IPS-18a (cell line): ENCODE results near the gene GALNT10.

Source experiments
- H3K27ac ChIP-seq: one replicate; pipeline ENCODE4 v1.5.1; 2013; ENCODE audit warnings: low read length
- H3K27me3 ChIP-seq: one replicate; pipeline ENCODE4 v1.6.1; 2013; ENCODE audit warnings: mild to moderate bottlenecking, low read length; ENCODE audit not compliant: control insufficient read depth, insufficient read depth
- H3K36me3 ChIP-seq: one replicate; pipeline ENCODE4 v1.6.1; 2013; ENCODE audit warnings: low read depth, low read length; ENCODE audit not compliant: control insufficient read depth
- H3K4me1 ChIP-seq: one replicate; pipeline ENCODE4 v1.6.1; 2013; ENCODE audit warnings: low read depth, low read length; ENCODE audit not compliant: control insufficient read depth
- H3K4me3 ChIP-seq: one replicate; pipeline ENCODE4 v1.5.1; 2013; ENCODE audit warnings: low read length
- H3K9ac ChIP-seq: one replicate; pipeline ENCODE4 v1.6.1; 2013; ENCODE audit warnings: mild to moderate bottlenecking, low read length, moderate library complexity
- H3K9me3 ChIP-seq: one replicate; pipeline ENCODE4 v1.6.1; 2013; ENCODE audit warnings: low read depth, low read length; ENCODE audit not compliant: control insufficient read depth

GALNT10 gene

DNA sequence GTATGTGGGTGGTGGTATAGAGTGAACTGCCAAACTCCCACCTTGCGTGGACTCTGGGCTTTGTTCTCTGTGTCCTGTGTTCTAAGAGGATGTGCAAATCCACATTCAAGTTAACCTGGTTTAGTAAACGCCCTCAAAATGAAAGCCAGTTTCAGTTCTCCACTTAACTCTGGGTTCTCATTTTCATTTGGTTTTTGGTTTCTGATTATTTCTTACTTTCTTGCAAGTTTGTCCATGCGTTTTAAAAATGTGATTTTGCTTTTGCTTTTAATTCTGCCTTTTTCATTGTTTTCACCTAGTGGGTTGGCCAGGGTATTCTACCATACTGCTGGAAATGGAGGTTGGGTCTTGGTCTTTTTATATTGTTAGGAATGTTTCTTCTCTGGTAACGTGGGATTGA is 38.2 kb downstream of the GALNT10 start:
- Histone ChIP-seq H3K27me3 (no peaks in the 10 kb centered on the region), H3K4me3 (no peak overlapping the region), H3K9me3 (no peaks in the 10 kb centered on the region), H3K27ac (no peak overlapping the region), H3K4me1 (no peaks in the 10 kb centered on the region), H3K9ac (no peak overlapping the region), H3K36me3 (no peaks in the 10 kb centered on the region)

DNA sequence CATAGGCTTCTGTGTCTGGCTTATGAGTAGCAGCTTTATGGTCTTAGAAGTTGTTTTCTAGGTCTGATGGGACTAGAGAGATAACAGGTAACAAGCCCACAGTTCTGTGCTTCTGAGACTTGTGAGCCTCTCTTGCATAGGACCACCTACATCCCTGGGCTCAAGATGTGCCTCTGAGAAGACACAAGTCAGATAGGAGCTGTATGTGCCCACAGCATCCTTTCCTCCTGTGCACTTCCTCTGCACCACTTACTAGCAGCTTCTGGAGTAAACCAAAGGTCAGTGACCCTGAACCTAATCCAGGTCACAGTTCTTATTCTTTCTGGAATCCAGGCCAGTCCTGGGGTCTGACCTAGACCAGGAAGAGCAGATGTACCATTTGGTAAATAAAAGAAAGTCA is 40.0 kb downstream of the GALNT10 start:
- H3K27me3 ChIP-seq: no peaks in the 10 kb centered on the region
- no peak overlapping the region for H3K9ac ChIP-seq
- H3K36me3 ChIP-seq: no peaks in the 10 kb centered on the region
- H3K4me1 ChIP-seq: no peaks in the 10 kb centered on the region
- H3K9me3 ChIP-seq: no peaks in the 10 kb centered on the region
- H3K27ac ChIP-seq: no peak overlapping the region
- H3K4me3 ChIP-seq: no peak overlapping the region

DNA sequence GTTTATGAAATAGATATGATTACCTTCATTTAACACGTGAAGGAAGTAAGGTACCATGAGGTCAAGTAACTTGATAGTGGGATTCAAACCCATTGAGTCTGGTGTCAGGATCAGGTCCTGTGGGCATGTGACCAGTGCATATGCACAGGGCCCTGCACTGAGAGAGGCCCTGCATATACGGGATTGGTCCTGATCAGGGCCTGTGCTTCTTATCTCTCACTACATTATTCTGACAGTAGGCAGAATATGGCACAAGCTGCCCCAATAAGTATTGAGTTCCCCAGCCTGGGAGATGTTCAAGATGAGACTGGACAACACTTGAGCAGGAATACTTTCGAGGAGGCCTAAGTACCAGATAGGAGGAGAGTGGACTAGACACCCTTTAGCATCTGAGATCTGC is 44.0 kb downstream of the GALNT10 start:
- H3K9ac ChIP-seq: no peak overlapping the region
- H3K27me3 ChIP-seq: no peaks in the 10 kb centered on the region
- no peaks in the 10 kb centered on the region for H3K9me3 ChIP-seq
- peaks cover 5% of the 10 kb centered on the region for H3K4me1 ChIP-seq
- no peak overlapping the region for H3K4me3 ChIP-seq
- H3K27ac ChIP-seq: no peak overlapping the region
- H3K36me3 ChIP-seq: no peaks in the 10 kb centered on the region

DNA sequence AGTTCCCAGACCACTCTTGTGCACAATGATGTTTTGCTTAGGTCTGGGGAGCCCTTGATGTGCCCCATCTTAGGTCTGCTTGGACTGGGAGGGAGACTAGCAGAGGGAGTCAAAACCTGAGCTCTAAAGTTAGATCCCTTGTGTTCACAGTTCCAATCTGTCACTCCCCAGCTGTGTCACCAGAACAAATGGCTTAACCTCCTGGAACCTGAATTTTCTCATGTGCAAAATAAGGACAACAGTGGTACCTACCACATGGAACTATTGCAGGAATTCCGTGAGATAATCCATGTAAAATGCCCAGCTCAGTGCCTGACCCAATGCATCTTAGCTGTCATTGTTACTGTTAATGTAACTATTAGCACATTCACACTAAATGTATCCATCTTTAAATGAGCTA is 45.5 kb downstream of the GALNT10 start:
- no peaks in the 10 kb centered on the region for H3K27me3 ChIP-seq
- no peak overlapping the region for H3K9ac ChIP-seq
- H3K36me3 ChIP-seq: no peaks in the 10 kb centered on the region
- H3K4me1 ChIP-seq: peaks cover 5% of the 10 kb centered on the region
- H3K27ac ChIP-seq: no peak overlapping the region
- no peaks in the 10 kb centered on the region for H3K9me3 ChIP-seq
- no peak overlapping the region for H3K4me3 ChIP-seq

DNA sequence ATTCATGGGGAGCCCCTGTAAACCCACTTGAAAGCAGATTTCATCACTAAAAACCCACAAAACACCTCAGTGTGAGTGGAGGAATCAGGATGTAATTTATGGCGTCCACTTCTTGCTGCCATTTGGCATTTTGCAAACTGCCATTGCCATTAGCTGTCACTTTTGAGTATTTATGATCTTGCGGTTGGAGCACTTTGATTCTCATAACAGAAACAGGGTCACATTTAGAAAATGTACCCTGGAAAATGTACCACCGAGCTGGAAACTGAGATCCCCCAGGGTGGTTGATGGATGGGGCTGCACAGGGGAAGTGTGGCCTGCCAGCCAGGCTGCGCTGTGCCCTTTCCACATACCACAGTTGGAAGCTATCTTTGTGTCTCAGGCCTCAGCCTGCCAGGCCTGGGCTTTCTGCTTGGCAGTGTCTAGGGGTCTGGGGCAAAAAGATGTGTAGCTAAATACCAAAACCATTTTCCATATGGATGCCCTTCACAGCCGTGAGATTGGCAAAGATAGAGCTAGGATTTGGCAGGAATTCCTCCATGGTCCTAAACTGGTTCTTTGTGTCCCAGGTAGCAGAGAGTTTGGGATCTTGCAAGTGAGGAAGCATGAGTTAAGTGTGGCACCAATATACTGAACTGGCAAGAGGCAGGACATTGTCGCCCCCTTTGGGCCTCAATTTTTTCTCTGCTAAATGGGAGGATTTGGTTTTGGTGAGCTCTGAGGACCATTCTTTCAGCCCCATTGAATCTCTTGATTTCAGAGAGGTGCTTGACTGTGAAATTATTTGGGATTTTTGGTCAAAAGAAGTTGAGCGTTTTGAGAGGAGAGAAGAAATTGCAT is 46.2 kb downstream of the GALNT10 start:
- no peaks in the 10 kb centered on the region for H3K36me3 ChIP-seq
- no peak overlapping the region for H3K4me3 ChIP-seq
- H3K4me1 ChIP-seq: peaks cover 5% of the 10 kb centered on the region
- no peaks in the 10 kb centered on the region for H3K9me3 ChIP-seq
- H3K9ac ChIP-seq: no peak overlapping the region
- H3K27ac ChIP-seq: no peak overlapping the region
- H3K27me3 ChIP-seq: no peaks in the 10 kb centered on the region

DNA sequence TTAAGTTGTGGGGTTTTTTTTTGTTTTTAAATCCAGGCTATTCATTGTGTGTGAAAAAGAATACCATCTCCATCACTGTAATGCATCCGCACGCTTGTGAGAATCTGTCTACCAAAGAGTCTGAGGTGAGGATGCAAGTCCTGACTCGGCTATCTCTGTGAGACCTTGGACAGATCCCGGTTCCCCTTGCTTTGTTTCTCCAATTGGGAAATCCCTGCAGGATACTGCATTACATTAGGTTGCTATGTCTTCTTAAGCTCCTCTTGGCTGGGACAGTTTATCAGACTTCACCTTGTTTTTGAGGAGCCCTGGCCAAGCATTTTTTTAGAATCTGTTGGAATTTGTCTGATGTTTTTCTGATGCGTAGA is 46.8 kb downstream of the GALNT10 start:
- Histone ChIP-seq H3K9me3 (no peaks in the 10 kb centered on the region), H3K9ac (no peak overlapping the region), H3K4me1 (peaks cover 5% of the 10 kb centered on the region), H3K4me3 (no peak overlapping the region), H3K27ac (no peak overlapping the region), H3K27me3 (no peaks in the 10 kb centered on the region), H3K36me3 (no peaks in the 10 kb centered on the region)

DNA sequence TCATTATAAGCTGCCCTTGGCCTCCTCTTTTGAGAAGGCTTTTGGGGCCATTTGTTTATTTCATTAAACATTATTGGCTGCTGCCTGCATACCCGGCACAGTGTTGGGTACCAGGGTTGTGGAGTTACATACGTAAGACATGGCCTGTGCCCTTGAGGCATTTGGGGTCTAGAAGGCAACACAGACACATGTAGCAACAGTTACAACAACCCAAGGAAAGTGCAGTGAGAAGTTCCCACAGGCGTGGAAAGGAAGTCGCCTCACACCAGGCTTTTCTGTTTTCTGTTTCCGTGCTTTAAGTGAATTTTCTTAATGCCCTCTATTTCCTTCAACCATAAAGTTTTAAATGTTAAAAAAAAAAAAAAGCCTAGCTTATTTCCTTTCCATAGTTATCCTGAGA is 47.4 kb downstream of the GALNT10 start:
- H3K27ac ChIP-seq: no peak overlapping the region
- H3K9ac ChIP-seq: no peak overlapping the region
- peaks cover 5% of the 10 kb centered on the region for H3K4me1 ChIP-seq
- H3K27me3 ChIP-seq: no peaks in the 10 kb centered on the region
- H3K4me3 ChIP-seq: no peak overlapping the region
- no peaks in the 10 kb centered on the region for H3K36me3 ChIP-seq
- no peaks in the 10 kb centered on the region for H3K9me3 ChIP-seq

DNA sequence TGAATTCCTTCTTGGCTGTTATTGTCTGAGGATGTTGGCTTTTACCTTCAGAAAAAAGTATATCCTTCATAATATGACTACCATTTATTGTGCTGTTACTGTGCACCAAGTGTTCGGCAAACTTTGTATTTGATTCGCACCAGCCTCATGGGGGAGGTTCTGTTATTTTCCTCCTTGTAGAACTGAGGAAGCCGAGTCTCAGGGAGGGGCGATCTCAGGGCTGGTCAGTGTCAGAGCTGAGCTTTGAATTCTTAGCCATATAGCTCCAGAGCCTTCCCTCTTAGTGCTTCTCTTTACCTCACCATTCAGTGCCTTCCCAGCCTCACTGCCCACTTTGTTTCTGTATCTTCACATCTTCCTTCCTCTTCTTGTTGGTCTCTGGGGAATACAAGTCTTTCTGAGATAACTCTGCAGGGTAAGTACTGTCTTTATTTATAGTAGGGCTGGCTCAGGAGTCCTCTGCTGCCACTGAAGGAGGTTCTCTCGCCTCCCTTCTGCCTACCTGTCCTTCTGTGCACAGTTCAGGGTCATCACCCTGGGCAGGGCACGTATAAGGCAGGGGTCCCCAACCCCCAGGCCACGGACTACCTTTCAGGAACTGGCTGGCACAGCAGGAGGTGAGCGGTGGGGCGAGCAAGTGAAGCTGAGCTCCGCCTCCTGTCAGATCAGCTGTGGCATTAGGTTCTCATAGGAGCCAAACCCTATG is 48.4 kb downstream of the GALNT10 start:
- Histone ChIP-seq H3K36me3 (no peaks in the 10 kb centered on the region), H3K4me1 (peaks cover 5% of the 10 kb centered on the region), H3K27ac (no peak overlapping the region), H3K4me3 (no peak overlapping the region), H3K27me3 (no peaks in the 10 kb centered on the region), H3K9me3 (no peaks in the 10 kb centered on the region), H3K9ac (no peak overlapping the region)

DNA sequence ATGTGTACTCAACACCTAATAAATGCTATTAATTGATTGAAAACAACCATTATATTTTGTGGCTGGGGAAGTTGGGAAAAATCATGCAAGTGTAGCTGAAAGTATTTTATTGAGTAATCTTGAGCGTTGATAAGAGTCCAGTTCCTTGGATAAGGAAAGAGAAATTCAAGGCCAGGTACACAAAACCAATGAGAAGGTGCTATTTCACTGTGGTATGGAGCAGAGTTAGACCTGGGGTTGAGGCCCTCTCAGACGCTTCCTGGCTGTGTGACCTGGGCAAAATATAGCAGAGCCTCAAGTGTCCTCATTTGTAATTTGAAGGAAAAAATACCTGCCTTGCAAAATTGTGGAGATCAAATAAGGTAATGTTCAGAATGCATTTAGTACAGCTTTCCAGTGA is 50.1 kb downstream of the GALNT10 start:
- H3K27me3 ChIP-seq: no peaks in the 10 kb centered on the region
- H3K4me1 ChIP-seq: peaks cover 5% of the 10 kb centered on the region
- H3K4me3 ChIP-seq: no peak overlapping the region
- H3K9me3 ChIP-seq: no peaks in the 10 kb centered on the region
- no peak overlapping the region for H3K27ac ChIP-seq
- no peaks in the 10 kb centered on the region for H3K36me3 ChIP-seq
- no peak overlapping the region for H3K9ac ChIP-seq

DNA sequence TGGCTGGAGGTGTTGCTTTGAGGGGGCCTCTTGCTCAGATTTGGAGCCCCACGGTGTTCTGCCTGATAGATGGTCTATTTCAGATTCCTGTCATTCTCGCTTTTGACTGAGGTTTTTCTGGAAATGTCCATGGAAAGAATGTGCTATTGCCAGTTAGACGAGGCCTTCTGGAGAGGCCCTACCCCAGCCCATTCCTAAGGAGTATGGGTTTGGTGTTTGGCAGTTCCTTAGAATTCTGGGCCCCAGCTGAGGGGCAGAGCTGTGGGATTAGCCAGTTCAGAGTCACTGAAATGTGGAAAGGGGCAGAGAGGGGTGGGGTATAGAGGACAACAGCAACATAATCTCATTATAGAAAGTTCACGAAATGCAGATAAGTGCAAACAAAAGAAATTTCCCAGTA is 50.5 kb downstream of the GALNT10 start:
- Histone ChIP-seq H3K4me3 (no peak overlapping the region), H3K9ac (no peak overlapping the region), H3K9me3 (no peaks in the 10 kb centered on the region), H3K27ac (no peak overlapping the region), H3K27me3 (no peaks in the 10 kb centered on the region), H3K36me3 (no peaks in the 10 kb centered on the region), H3K4me1 (peaks cover 5% of the 10 kb centered on the region)

DNA sequence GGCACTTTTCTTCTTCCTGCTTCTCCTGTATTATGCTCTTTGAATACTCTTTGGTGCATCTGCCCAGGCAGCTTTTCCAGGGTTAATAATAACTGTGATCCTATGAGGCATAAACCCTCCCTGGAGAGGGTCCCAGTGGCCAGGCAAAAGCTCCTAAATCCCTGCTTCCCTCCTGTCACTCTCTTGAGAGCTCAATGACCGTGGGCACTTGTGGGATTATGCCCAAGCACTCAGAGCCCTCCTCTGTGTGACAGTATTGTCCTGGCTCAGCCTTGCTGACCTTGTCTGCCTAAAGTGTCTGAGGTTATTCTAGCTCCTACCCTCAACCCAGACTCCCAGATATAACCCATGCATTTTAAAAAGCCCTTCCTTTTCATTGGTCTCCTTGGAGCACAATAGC is 51.9 kb downstream of the GALNT10 start:
- Histone ChIP-seq H3K9ac (no peak overlapping the region), H3K9me3 (no peaks in the 10 kb centered on the region), H3K36me3 (no peaks in the 10 kb centered on the region), H3K4me3 (no peak overlapping the region), H3K4me1 (peaks cover 5% of the 10 kb centered on the region), H3K27me3 (no peaks in the 10 kb centered on the region), H3K27ac (no peak overlapping the region)

DNA sequence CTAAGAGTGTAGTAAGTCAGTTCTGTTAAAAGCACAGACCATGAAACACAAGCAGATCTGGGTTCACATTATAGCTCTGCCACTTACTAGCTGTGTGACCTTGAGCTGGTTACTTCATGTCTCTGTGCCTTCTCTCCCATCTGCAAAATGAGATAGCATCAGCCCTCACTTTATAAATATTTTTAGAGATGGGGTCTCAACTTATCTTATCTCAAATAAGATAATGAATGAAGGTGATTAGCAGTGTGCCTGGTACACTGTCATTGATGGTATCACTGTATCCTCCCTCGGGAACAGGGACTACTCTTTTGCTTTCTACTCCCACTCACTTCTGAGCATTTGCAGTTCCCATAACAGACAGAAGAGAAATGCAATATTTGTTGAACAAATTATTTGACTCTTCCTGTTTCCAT is 52.4 kb downstream of the GALNT10 start:
- peaks cover 5% of the 10 kb centered on the region for H3K4me1 ChIP-seq
- no peak overlapping the region for H3K9ac ChIP-seq
- H3K27ac ChIP-seq: no peak overlapping the region
- no peak overlapping the region for H3K4me3 ChIP-seq
- no peaks in the 10 kb centered on the region for H3K36me3 ChIP-seq
- no peaks in the 10 kb centered on the region for H3K9me3 ChIP-seq
- no peaks in the 10 kb centered on the region for H3K27me3 ChIP-seq
